Measurements from ENCODE around the gene ZNF254.

GRCh38 chr19:24051516-24051915 is 35.5 kb upstream of the ZNF254 start:
- TF ChIP-seq CTCF (IDR thresholded peaks at IDR 0.05; ENCODE audit: low read depth, low read length) (no peak), EZH2phosphoT487 (IDR thresholded peaks at IDR 0.05; ENCODE audit: low read depth) (no peak)

Measured in OCI-LY3 (cell line).